Measurements from ENCODE around the gene ZNF396.

ZNF396 gene

DNA sequence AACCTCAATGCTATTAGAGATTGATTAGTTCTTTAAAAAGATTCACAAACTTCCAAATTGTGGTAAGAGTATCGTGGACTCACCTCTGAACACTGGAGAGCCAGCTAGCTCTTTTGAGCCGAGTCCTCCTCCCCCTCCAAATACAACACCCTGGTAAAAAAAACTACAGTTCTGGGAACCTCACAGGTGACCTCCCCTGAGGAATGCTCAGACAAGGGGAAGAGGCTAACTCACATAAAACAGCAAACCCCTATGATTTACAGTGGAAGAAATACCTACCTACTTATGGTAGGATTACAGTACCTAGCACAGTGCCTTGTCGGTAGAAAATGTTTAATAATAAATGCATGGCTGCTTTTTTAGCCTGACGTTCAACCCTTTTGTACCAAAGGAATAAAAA lies 41.3 kb downstream of the ZNF396 start:
- H4K20me1 ChIP-seq (ENCODE audit: insufficient read depth, low read length) = peaks cover 4% of the 10 kb centered on the region; the same call in 1 of the 2 replicates
- no peak for DNase-seq
- H2AFZ ChIP-seq (ENCODE audit: low read length) = no peak overlapping the region
- no peaks in the 10 kb centered on the region for H3K9me2 ChIP-seq (replicated peaks; ENCODE audit: insufficient read depth, low read length)
- no peak overlapping the region for H3K9ac ChIP-seq (ENCODE audit: low read length)
- TF ChIP-seq CTCF (IDR thresholded peaks at IDR 0.05; ENCODE audit: low read length) = no peak
- no peak for TF ChIP-seq EZH2 (optimal IDR thresholded peaks at IDR 0.05; ENCODE audit: low read depth, low read length)
- TF ChIP-seq EZH2phosphoT487 (IDR thresholded peaks at IDR 0.05; ENCODE audit: low read length) = no peak
- H3K79me2 ChIP-seq (ENCODE audit: low read length) = peaks cover 26% of the 10 kb centered on the region
- H3K27me3 ChIP-seq (replicated peaks; ENCODE audit: insufficient read depth, low read length) = no peaks in the 10 kb centered on the region
- H3K4me3 ChIP-seq (ENCODE audit: low read length) = no peak overlapping the region
- H3F3A ChIP-seq (ENCODE audit: insufficient read depth, low read length) = no peaks in the 10 kb centered on the region; the same call in 1 of the 2 replicates
- no peak overlapping the region for H3K4me2 ChIP-seq (ENCODE audit: low read depth, low read length)
- H3K9me3 ChIP-seq (replicated peaks; ENCODE audit: insufficient read depth, low read length) = no peaks in the 10 kb centered on the region
- H3K36me3 ChIP-seq (replicated peaks; ENCODE audit: insufficient read depth, low read length) = peaks cover 22% of the 10 kb centered on the region; the same call in 1 of the 2 replicates
- H3K27ac ChIP-seq (ENCODE audit: low read length) = no peak overlapping the region
- no peaks in the 10 kb centered on the region for H3K4me1 ChIP-seq (ENCODE audit: low read length)

GRCh38 chr18:35334821-35335220 lies 42.3 kb downstream of the ZNF396 start:
- Histone ChIP-seq H3K36me3 (replicated peaks; ENCODE audit: insufficient read depth, low read length) (peaks cover 22% of the 10 kb centered on the region; the same call in 1 of the 2 replicates), H3K9ac (ENCODE audit: low read length) (no peak overlapping the region), H4K20me1 (ENCODE audit: insufficient read depth, low read length) (no peaks in the 10 kb centered on the region; the same call in 1 of the 2 replicates), H3K9me2 (replicated peaks; ENCODE audit: insufficient read depth, low read length) (no peaks in the 10 kb centered on the region), H3K4me3 (ENCODE audit: low read length) (no peak overlapping the region), H3K27me3 (replicated peaks; ENCODE audit: insufficient read depth, low read length) (no peaks in the 10 kb centered on the region), H3F3A (ENCODE audit: insufficient read depth, low read length) (no peaks in the 10 kb centered on the region; the same call in 1 of the 2 replicates), H3K79me2 (ENCODE audit: low read length) (peaks cover 16% of the 10 kb centered on the region), H2AFZ (ENCODE audit: low read length) (no peak overlapping the region), H3K4me1 (ENCODE audit: low read length) (no peaks in the 10 kb centered on the region), H3K4me2 (ENCODE audit: low read depth, low read length) (no peak overlapping the region), H3K27ac (ENCODE audit: low read length) (no peak overlapping the region), H3K9me3 (replicated peaks; ENCODE audit: insufficient read depth, low read length) (no peaks in the 10 kb centered on the region)
- TF ChIP-seq CTCF (IDR thresholded peaks at IDR 0.05; ENCODE audit: low read length) (no peak), EZH2phosphoT487 (IDR thresholded peaks at IDR 0.05; ENCODE audit: low read length) (no peak), EZH2 (optimal IDR thresholded peaks at IDR 0.05; ENCODE audit: low read depth, low read length) (no peak)
- DNase-seq = no peak

GRCh38 chr18:35334212-35334611 lies 42.9 kb downstream of the ZNF396 start:
- no peaks in the 10 kb centered on the region for H3K9me3 ChIP-seq (replicated peaks; ENCODE audit: insufficient read depth, low read length)
- no peaks in the 10 kb centered on the region for H3K4me1 ChIP-seq (ENCODE audit: low read length)
- no peak for DNase-seq
- no peaks in the 10 kb centered on the region; the same call in 1 of the 2 replicates for H4K20me1 ChIP-seq (ENCODE audit: insufficient read depth, low read length)
- no peaks in the 10 kb centered on the region; the same call in 1 of the 2 replicates for H3F3A ChIP-seq (ENCODE audit: insufficient read depth, low read length)
- no peaks in the 10 kb centered on the region for H3K27me3 ChIP-seq (replicated peaks; ENCODE audit: insufficient read depth, low read length)
- H3K79me2 ChIP-seq (ENCODE audit: low read length) = peaks cover 10% of the 10 kb centered on the region
- no peak overlapping the region for H3K27ac ChIP-seq (ENCODE audit: low read length)
- no peaks in the 10 kb centered on the region for H3K9me2 ChIP-seq (replicated peaks; ENCODE audit: insufficient read depth, low read length)
- peaks cover 16% of the 10 kb centered on the region; the same call in 1 of the 2 replicates for H3K36me3 ChIP-seq (replicated peaks; ENCODE audit: insufficient read depth, low read length)
- no peak overlapping the region for H3K9ac ChIP-seq (ENCODE audit: low read length)
- H3K4me3 ChIP-seq (ENCODE audit: low read length) = no peak overlapping the region
- no peak overlapping the region for H2AFZ ChIP-seq (ENCODE audit: low read length)
- TF ChIP-seq CTCF (IDR thresholded peaks at IDR 0.05; ENCODE audit: low read length) (no peak), EZH2 (optimal IDR thresholded peaks at IDR 0.05; ENCODE audit: low read depth, low read length) (no peak)
- H3K4me2 ChIP-seq (ENCODE audit: low read depth, low read length) = no peak overlapping the region
